Cardiac muscle cell (in vitro differentiated cells and primary cell): ENCODE data around the gene PNMA6F. TPM values are rescaled to one million over a fixed set of nuclear protein-coding genes. Genes with fewer than 3 reads are reported as not detected.

Experiments used
- DNase-seq, 2 donors: peaks; one replicate each; pipeline versions ENCODE4 v3.0.0 to v3.0.0-alpha.2; 2010 to 2017; ENCODE audit warnings: low read depth in 1 of 2, low spot score in 1 of 2
- H3K27ac ChIP-seq: fragments of 200-600 bp; sonication (generic); 2 replicates; pipeline ENCODE4 v1.5.1; 2016
- H3K27me3 ChIP-seq: fragments of 200-600 bp; sonication (generic); 2 replicates; pipeline ENCODE4 v1.6.0; 2016; ENCODE audit warnings: control low read depth
- H3K36me3 ChIP-seq: fragments of 200-600 bp; sonication (generic); 2 replicates; pipeline ENCODE4 v1.5.1; 2016; ENCODE audit warnings: control low read depth
- H3K4me1 ChIP-seq: fragments of 200-600 bp; sonication (generic); 2 replicates; pipeline ENCODE4 v1.8.1; 2017; ENCODE audit warnings: low read depth, mild to moderate bottlenecking, mixed run types
- H3K4me3 ChIP-seq: fragments of 200-600 bp; sonication (generic); 2 replicates; pipeline ENCODE4 v1.5.1; 2016; ENCODE audit warnings: mild to moderate bottlenecking
- H3K9me3 ChIP-seq: fragments of 200-600 bp; sonication (generic); 2 replicates; pipeline ENCODE4 v1.5.1; 2017; ENCODE audit warnings: low read depth, mild to moderate bottlenecking, control low read depth
- polyA plus RNA-seq: library from polyadenylated mRNA; unstranded; fragments of >200 nt; fragmentation: Nextera tagmentation; extraction: Ambion mirVana; gene quantifications from 2 replicates; pipeline ENCODE4 v1.2.1, GENCODE V29; 2016
- total RNA-seq: library from RNA; depleted of rRNA; stranded (reverse); fragments of >200 nt; gene quantifications from 2 replicates; pipeline ENCODE4 v1.2.3, GENCODE V29; 2016
- TF ChIP-seq, protein P1 (sequence below): IDR thresholded peaks from 2 replicates; pipeline ENCODE4 v1.5.1; 2012; ENCODE audit warnings: low read depth, mild to moderate bottlenecking, low read length

PNMA6F gene
- total and polyA plus RNA-seq, 2 experiments from 2014 or later: not detected

DNA sequence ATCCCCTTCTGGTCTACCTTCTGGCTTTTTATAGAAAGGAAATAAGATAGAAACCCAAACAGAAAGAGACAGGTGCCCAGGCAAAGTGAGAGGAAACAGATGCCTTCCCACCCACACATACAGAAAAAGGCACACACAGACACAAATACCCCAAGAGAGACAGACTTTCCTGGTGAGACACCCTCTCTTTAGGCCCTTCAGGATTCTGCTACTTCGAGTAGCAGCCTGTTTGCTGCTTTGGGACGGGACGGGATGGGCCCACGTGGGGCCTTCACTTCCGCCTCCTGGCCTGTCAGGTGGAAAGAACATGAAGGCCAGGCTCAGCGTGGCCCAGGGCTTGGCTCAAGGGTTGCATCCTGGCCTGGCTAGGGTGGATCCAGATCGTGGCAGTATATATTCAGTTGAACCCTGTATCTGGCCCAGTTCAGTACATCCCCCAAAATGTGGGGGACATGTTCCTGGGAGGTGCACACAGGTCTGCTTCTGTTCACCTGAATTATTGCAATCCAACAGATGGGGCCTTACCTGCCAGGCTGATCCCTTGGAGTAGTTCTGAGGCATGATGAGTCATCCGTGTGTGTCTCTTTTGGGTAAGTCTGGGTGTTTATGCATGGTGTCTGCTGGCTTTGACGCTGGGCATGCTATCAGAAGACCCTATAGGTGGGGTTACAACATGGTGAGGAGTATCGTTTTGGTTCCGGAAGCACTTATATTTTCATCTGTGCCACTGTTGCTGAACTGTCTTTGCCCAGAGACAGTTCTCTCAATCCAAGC lies 14.7 kb upstream of the PNMA6F start:
- Histone ChIP-seq H3K9me3 (no peaks in the 10 kb centered on the region), H3K4me3 (no peak overlapping the region), H3K4me1 (no peaks in the 10 kb centered on the region), H3K27me3 (peaks cover 12% of the 10 kb centered on the region), H3K27ac (no peak overlapping the region), H3K36me3 (no peaks in the 10 kb centered on the region)
- no peak for DNase-seq
- TF ChIP-seq, protein P1, sequence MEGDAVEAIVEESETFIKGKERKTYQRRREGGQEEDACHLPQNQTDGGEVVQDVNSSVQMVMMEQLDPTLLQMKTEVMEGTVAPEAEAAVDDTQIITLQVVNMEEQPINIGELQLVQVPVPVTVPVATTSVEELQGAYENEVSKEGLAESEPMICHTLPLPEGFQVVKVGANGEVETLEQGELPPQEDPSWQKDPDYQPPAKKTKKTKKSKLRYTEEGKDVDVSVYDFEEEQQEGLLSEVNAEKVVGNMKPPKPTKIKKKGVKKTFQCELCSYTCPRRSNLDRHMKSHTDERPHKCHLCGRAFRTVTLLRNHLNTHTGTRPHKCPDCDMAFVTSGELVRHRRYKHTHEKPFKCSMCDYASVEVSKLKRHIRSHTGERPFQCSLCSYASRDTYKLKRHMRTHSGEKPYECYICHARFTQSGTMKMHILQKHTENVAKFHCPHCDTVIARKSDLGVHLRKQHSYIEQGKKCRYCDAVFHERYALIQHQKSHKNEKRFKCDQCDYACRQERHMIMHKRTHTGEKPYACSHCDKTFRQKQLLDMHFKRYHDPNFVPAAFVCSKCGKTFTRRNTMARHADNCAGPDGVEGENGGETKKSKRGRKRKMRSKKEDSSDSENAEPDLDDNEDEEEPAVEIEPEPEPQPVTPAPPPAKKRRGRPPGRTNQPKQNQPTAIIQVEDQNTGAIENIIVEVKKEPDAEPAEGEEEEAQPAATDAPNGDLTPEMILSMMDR: no peak

DNA sequence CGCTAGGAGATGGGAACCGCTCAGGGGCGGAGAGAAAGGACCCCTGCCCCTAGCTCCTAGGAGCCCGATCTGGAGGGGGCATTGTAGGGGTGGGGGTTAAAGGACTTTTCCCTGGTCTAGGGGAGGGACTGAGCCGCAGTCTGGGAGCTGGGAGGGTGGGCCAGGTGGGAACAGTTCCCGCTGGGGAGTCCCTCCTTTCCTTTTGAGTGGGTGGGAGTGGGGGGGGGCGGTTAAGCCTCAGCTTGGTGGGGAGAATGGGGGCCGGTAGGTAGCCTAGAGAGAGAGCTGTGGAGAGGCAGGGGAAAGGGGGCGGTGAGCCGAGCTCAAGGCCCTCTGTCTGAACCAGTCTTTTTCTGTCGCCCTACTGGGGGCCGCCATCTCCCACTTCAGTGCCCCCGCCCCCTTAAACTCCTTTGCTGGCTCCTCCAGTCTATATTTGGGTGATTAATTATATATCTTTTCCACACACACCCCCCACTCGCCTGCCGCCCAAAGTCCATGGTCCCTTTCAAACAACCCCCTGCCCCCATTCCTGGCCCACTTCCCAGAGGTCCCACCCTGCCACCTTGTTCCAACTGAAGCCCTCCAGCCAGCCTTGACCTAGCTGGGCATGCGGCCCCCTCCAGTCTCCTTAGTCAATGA lies 13.2 kb upstream of the PNMA6F start:
- TF ChIP-seq, protein P1: no peak
- Histone ChIP-seq H3K9me3 (no peaks in the 10 kb centered on the region), H3K4me1 (no peaks in the 10 kb centered on the region), H3K27ac (peak overlapping the region; percentile 79), H3K36me3 (no peaks in the 10 kb centered on the region), H3K4me3 (peak overlapping the region; percentile 57), H3K27me3 (peaks cover 15% of the 10 kb centered on the region)
- no peak for DNase-seq

DNA sequence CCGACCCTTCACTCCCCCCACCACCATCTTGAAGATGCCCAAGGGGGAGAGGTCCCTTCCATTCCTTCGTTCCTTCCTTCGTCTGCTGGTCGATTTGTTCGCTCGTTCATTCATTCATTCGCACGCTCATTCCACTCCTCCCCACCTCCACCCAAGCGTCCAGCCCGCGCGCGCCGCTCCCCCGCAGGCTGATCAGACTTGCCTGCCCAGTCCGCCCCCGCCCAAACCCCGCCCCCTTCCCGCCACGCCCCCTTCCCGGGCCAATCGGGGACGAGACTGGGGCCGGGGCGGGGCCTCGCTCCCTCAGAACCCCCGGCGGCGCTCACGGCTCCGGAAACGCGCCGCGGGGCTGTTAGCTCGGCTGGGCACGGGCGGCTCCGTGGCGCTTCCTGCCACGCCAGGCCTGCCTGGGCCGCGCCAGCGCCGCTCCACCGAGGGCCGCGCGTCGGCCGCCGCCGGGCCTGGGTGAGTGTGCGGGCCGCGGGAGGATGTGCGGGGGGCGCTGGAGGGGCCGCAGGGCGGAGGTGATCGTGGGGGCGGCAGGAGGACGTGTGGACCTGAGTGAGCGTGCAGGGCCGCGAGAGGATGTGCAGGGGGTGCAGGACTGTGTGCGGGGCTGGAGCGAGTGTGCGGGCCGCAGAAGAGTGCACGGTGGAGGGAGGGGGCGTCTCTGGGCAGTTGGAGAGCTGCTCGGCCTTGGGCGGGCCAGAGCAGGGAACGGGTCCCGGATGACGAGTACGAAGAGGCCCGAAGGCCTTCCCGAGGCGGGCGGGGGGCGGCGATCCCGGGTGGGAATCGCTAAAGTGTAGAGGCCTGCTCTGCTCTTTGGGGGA lies 12.5 kb upstream of the PNMA6F start, which contains the start of gene ZNF275:
ZNF275 (plus strand) TSS at position 333 of the 833 bp plus-strand sequence. CDS start 2,527 bp downstream, outside the sequence.
- Histone ChIP-seq H3K36me3 (no peaks in the 10 kb centered on the region), H3K27me3 (peaks cover 15% of the 10 kb centered on the region), H3K4me3 (peak within 1 kb of the TSS; percentile 57), H3K4me1 (no peaks in the 10 kb centered on the region), H3K27ac (peak within 1 kb of the TSS; percentile 79), H3K9me3 (no peaks in the 10 kb centered on the region)
- TF ChIP-seq, protein P1: no peak
- DNase-seq: peak; percentile 85 to 87

DNA sequence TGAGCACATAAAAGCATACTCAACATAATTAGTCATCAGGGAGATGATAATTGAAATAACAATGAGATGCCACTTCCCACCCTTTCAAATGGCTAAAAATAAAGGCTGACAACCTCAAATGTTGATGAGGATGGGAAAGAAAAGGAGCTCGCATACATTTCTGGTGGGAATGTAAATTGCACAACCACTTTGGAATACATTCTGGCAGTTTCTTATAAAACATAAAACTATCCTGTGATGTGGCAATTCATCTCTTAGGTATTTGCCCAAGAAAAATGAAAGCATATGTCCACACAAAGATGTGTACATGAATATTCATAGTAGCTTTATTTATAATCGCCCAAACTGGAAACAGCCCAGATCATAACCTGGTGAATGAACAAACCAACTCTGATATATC lies 11.7 kb upstream of the PNMA6F start:
- peak in 1 of 2 donors; percentile 55 for DNase-seq
- TF ChIP-seq, protein P1: no peak
- Histone ChIP-seq H3K27ac (no peak overlapping the region), H3K36me3 (no peaks in the 10 kb centered on the region), H3K9me3 (no peaks in the 10 kb centered on the region), H3K4me3 (peak overlapping the region; percentile 57), H3K27me3 (peaks cover 15% of the 10 kb centered on the region), H3K4me1 (no peaks in the 10 kb centered on the region)

DNA sequence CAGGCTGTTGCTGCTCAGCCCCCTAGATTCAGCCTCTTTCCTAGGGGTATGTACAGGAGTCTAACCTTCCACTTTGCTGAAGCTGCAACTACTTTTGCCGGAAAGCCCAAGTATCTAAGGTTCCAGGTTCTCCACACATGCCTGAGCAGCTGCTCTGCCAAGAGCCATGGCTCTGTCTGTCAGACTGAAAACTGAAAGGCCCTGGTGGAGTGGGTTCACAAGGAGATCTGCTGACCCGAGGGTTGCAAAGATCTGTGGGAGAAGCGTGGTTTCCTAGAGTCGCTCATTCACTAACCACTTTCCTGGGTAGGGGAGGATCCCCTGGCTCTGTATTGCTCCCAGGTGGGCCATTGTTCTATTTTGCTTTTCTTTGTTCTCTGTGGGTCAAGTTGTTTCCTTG lies 6.0 kb upstream of the PNMA6F start:
- Histone ChIP-seq H3K36me3 (no peaks in the 10 kb centered on the region), H3K27ac (no peak overlapping the region), H3K27me3 (peaks cover 14% of the 10 kb centered on the region), H3K4me3 (no peak overlapping the region), H3K9me3 (no peaks in the 10 kb centered on the region), H3K4me1 (no peaks in the 10 kb centered on the region)
- TF ChIP-seq, protein P1: no peak
- no peak for DNase-seq
